HG03135 (cell line): ENCODE measurements around the gene BMPER.

Experiments
- ATAC-seq: cut with Tn5 transposase; IDR thresholded peaks from one replicate; pipeline ENCODE4 v1.9.1; 2021; ENCODE audit warnings: mild to moderate bottlenecking, moderate library complexity; ENCODE audit not compliant: unreplicated experiment

Gene BMPER

GRCh38 chr7:33964417-33965182, 59.3 kb downstream of the BMPER start:
- no peak for ATAC-seq

GRCh38 chr7:33965183-33965744, 59.9 kb downstream of the BMPER start:
- ATAC-seq, result no peak

- ATAC-seq, result no peak
Measured at GRCh38 chr7:33968591-33968990, 63.3 kb downstream of the BMPER start.

GRCh38 chr7:33970536-33970935, 65.2 kb downstream of the BMPER start:
- no peak for ATAC-seq

GRCh38 chr7:33971106-33971505, 65.8 kb downstream of the BMPER start:
- no peak for ATAC-seq

- ATAC-seq, result no peak
Measured at GRCh38 chr7:33973231-33974015, 68.1 kb downstream of the BMPER start.

- no peak for ATAC-seq
Measured at GRCh38 chr7:33979300-33979806, 74.0 kb downstream of the BMPER start.

GRCh38 chr7:33979807-33980355, 74.5 kb downstream of the BMPER start:
- ATAC-seq, result no peak

GRCh38 chr7:33981226-33981625, 75.9 kb downstream of the BMPER start:
- ATAC-seq, result no peak

- no peak for ATAC-seq
Measured at GRCh38 chr7:33981671-33982424, 76.5 kb downstream of the BMPER start.

- no peak for ATAC-seq
Measured at GRCh38 chr7:33982425-33982786, 77.1 kb downstream of the BMPER start.

- no peak for ATAC-seq
Measured at GRCh38 chr7:33986451-33986850, 81.1 kb downstream of the BMPER start.

GRCh38 chr7:33986951-33987947, 81.9 kb downstream of the BMPER start:
- no peak for ATAC-seq

GRCh38 chr7:33996899-33997298, 91.6 kb downstream of the BMPER start:
- no peak for ATAC-seq

- no peak for ATAC-seq
Measured at GRCh38 chr7:33998476-33998875, 93.1 kb downstream of the BMPER start.

- no peak for ATAC-seq
Measured at GRCh38 chr7:34011017-34011695, 105.8 kb downstream of the BMPER start.

GRCh38 chr7:34011696-34012095, 106.4 kb downstream of the BMPER start:
- ATAC-seq, result no peak

GRCh38 chr7:34013421-34013820, 108.1 kb downstream of the BMPER start:
- no peak for ATAC-seq

GRCh38 chr7:34015651-34016050, 110.3 kb downstream of the BMPER start:
- no peak for ATAC-seq
